Stomach (tissue), 9 donors: ENCODE results near the gene IL24. TPM values are rescaled to one million over a fixed set of nuclear protein-coding genes. Genes with fewer than 3 reads are reported as not detected.

Source experiments
- DNase-seq, 2 donors: peaks; one replicate each; pipeline versions ENCODE4 v3.0.0 to v3.0.0-alpha.2; 2013 to 2019
- H3K27ac ChIP-seq, 5 donors: fragments of 200-600 bp in 4 of 5; sonication (generic) in 4 of 5; one replicate each; pipeline ENCODE4 v1.5.1; 2013 to 2019; ENCODE audit warnings: mild to moderate bottlenecking in 1 of 5, moderate library complexity in 1 of 5
- H3K27me3 ChIP-seq, 3 donors: fragments of 200-600 bp; sonication (generic); one replicate each; pipeline ENCODE4 v1.5.1; 2017 to 2019; ENCODE audit warnings: mixed run types in 1 of 3
- H3K36me3 ChIP-seq, 4 donors: fragments of 200-600 bp; sonication (generic); 1 replicate in 3 of 4; 2 replicates in 1 of 4; pipeline ENCODE4 v1.5.1; 2016 to 2019
- H3K4me1 ChIP-seq, 4 donors: fragments of 200-600 bp; sonication (generic); one replicate each; pipeline ENCODE4 v1.5.1; 2016 to 2019
- H3K4me3 ChIP-seq, 4 donors: fragments of 200-600 bp; sonication (generic) in 3 of 4; one replicate each; pipeline ENCODE4 v1.5.1; 2016 to 2019; ENCODE audit warnings: mild to moderate bottlenecking in 1 of 4
- H3K9me3 ChIP-seq, 4 donors: fragments of 200-600 bp; sonication (generic); one replicate each; pipeline ENCODE4 v1.5.1; 2016 to 2019
- EP300 ChIP-seq: sonication (generic); formaldehyde crosslinking; IDR thresholded peaks from one replicate; pipeline ENCODE4 v1.6.1; 2017; ENCODE audit warnings: antibody characterized with exemption
- POLR2A ChIP-seq, 4 donors: fragments of 450-650 bp; IDR thresholded peaks; one replicate each; pipeline ENCODE4 v1.6.1; 2016; ENCODE audit warnings: antibody characterized with exemption in 4 of 4, control low read depth in 2 of 4, mild to moderate bottlenecking in 1 of 4, moderate library complexity in 1 of 4
- POLR2AphosphoS5 ChIP-seq, 3 donors: sonication (generic); formaldehyde crosslinking; IDR thresholded peaks; one replicate each; pipeline ENCODE4 v1.6.1; 2016; ENCODE audit warnings: antibody characterized with exemption in 3 of 3
- WGBS, 5 donors: extraction: QIAGEN DNeasy Blood & Tissue Kit in 3 of 5; methylation state at CpG; one replicate each; pipeline versions ENCODE4 v1.1.5 to v1.1.7; 2013 to 2018; 5-methylcytosine and 5-hydroxymethylcytosine counted together
- intact Hi-C: fragments of 100-400 bp; cut with DNase I; formaldehyde crosslinking; loops from one replicate; pipeline ENCODE4 v1.15.1; 2023; ENCODE audit warnings: low total_unique reads
- polyA plus RNA-seq, 3 donors: library from polyadenylated mRNA; stranded (reverse); fragments of 200-250 nt; gene quantifications; one replicate each; pipeline ENCODE4 v1.2.3, GENCODE V29; 2013
- total RNA-seq, 5 donors: library from RNA; depleted of rRNA; stranded (reverse); fragments of >200 nt; gene quantifications; one replicate each; pipeline versions ENCODE4 v1.1.0 to v1.2.3, GENCODE V29; 2014 to 2016
- TF ChIP-seq, protein P1 (sequence below), 7 experiments: fragments of 450-650 bp in 4 of 7; fragments of 200-600 bp in 3 of 7; sonication (generic) in 3 of 7; IDR thresholded peaks; one replicate each; pipeline ENCODE4 v1.5.1; 2016 to 2019; ENCODE audit warnings: antibody characterized with exemption in 7 of 7, control low read depth in 2 of 7, mild to moderate bottlenecking in 1 of 7
- donor health status: healthy with polysubstance abuse.
- donor health status: Bipolar disorder and iron deficiency.
- donor health status: healthy.

Gene IL24
- total and polyA plus RNA-seq, 8 donors, result 1.00 TPM; not detected in 7

DNA sequence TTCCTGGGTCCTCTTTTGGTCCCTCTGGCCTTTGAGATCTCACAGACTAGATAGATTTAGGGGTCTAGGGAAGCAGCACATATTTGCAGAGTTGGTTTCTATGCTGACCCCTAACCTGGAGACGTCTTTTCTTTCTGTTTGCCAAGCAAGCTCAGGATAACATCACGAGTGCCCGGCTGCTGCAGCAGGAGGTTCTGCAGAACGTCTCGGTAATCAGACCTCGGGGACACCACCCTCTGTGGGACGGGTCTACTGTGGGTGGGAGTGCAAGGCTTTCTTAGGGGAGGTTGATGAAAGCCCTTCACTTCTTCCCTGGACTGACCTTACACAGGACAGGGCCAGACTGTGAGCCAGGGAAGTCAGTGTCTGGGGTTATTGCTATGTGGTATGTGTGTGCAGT lies 2.9 kb downstream of the IL24 start:
- intact Hi-C loops, result loop anchor here (10.0 kb wide), 1 partner anchor 165 kb away; no protein-coding TSS in a partner anchor
- peaks cover 5 to 16% (median 8%) of the 10 kb centered on the region in 4 donors for H3K4me1 ChIP-seq
- 67 to 78% (median 73%) methylated on average over 7 of the region's 7 CpGs for WGBS, 5 donors

GRCh38 chr1:206901944-206902343 lies 4.7 kb downstream of the IL24 start:
- no peaks in the 10 kb centered on the region for H3K4me1 ChIP-seq
- H3K27me3 ChIP-seq, result peaks cover 0 to 8% (median 0%) of the 10 kb centered on the region in 3 donors

More for the DNA sequence above, 2.9 kb downstream of the IL24 start:
- Histone ChIP-seq H3K9me3 (no peaks in the 10 kb centered on the region), H3K4me3 (no peak overlapping the region), H3K27me3 (peaks cover 0 to 8% (median 0%) of the 10 kb centered on the region in 3 donors), H3K36me3 (no peaks in the 10 kb centered on the region), H3K27ac (no peak overlapping the region)
- TF ChIP-seq POLR2AphosphoS5 (IDR thresholded peaks at IDR 0.05) (no peak), EP300 (no peak), POLR2A (IDR thresholded peaks at IDR 0.05) (no peak)
- TF ChIP-seq, protein P1, sequence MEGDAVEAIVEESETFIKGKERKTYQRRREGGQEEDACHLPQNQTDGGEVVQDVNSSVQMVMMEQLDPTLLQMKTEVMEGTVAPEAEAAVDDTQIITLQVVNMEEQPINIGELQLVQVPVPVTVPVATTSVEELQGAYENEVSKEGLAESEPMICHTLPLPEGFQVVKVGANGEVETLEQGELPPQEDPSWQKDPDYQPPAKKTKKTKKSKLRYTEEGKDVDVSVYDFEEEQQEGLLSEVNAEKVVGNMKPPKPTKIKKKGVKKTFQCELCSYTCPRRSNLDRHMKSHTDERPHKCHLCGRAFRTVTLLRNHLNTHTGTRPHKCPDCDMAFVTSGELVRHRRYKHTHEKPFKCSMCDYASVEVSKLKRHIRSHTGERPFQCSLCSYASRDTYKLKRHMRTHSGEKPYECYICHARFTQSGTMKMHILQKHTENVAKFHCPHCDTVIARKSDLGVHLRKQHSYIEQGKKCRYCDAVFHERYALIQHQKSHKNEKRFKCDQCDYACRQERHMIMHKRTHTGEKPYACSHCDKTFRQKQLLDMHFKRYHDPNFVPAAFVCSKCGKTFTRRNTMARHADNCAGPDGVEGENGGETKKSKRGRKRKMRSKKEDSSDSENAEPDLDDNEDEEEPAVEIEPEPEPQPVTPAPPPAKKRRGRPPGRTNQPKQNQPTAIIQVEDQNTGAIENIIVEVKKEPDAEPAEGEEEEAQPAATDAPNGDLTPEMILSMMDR (IDR thresholded peaks at IDR 0.05), result no peak
- no peak for DNase-seq

DNA sequence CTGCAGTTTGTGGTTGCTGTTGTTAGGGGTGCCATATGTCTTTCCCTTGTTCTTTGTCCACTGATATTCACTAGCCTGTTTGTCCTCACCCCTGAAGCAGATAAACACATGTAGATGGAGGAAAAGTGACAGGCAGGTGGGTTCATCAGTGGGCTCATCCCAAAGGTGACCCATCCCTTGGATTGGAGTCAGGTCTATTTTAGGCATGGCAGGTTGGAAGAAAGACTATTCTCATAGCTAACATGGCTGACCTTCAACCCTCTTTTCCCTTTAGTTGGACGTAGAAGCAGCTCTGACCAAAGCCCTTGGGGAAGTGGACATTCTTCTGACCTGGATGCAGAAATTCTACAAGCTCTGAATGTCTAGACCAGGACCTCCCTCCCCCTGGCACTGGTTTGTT lies 5.5 kb downstream of the IL24 start:
- H3K4me3 ChIP-seq, result no peak overlapping the region
- H3K36me3 ChIP-seq, result no peaks in the 10 kb centered on the region
- 57 to 89% (median 79%) methylated on average over 1 of the region's 1 CpG for WGBS, 5 donors
- H3K9me3 ChIP-seq, result no peaks in the 10 kb centered on the region
- H3K27ac ChIP-seq, result no peak overlapping the region
- H3K4me1 ChIP-seq, result no peaks in the 10 kb centered on the region
- H3K27me3 ChIP-seq, result peaks cover 0 to 8% (median 0%) of the 10 kb centered on the region in 3 donors
- no peak for DNase-seq
- TF ChIP-seq EP300 (no peak), POLR2AphosphoS5 (IDR thresholded peaks at IDR 0.05) (no peak), POLR2A (IDR thresholded peaks at IDR 0.05) (no peak)
- TF ChIP-seq, protein P1 (IDR thresholded peaks at IDR 0.05), result no peak
- intact Hi-C loops, result loop anchor here (10.0 kb wide), 1 partner anchor 168 kb away; no protein-coding TSS in a partner anchor

More at GRCh38 chr1:206901944-206902343, 4.7 kb downstream of the IL24 start:
- H3K36me3 ChIP-seq, result no peaks in the 10 kb centered on the region
- TF ChIP-seq POLR2AphosphoS5 (IDR thresholded peaks at IDR 0.05), result no peak
- TF ChIP-seq, protein P1 (IDR thresholded peaks at IDR 0.05), result no peak
- TF ChIP-seq POLR2A (IDR thresholded peaks at IDR 0.05), result no peak
- TF ChIP-seq EP300, result no peak
- no peak for DNase-seq
- H3K9me3 ChIP-seq, result no peaks in the 10 kb centered on the region
- H3K27ac ChIP-seq, result no peak overlapping the region
- no peak overlapping the region for H3K4me3 ChIP-seq
- intact Hi-C loops, result loop anchor here (10.0 kb wide), 1 partner anchor 167 kb away; no protein-coding TSS in a partner anchor
- WGBS, 5 donors, result 86 to 95% (median 91%) methylated on average over 6 of the region's 6 CpGs

- DNase-seq, result no peak
- 70 to 93% (median 87%) methylated on average over 2 of the region's 2 CpGs for WGBS, 5 donors
- peaks cover 0 to 17% (median 0%) of the 10 kb centered on the region in 3 donors for H3K27me3 ChIP-seq
- peaks cover 0 to 4% (median 2%) of the 10 kb centered on the region in 4 donors for H3K4me1 ChIP-seq
- H3K9me3 ChIP-seq, result no peaks in the 10 kb centered on the region
- H3K27ac ChIP-seq, result no peak overlapping the region
- H3K36me3 ChIP-seq, result no peaks in the 10 kb centered on the region
- intact Hi-C loops, result loop anchor here (10.0 kb wide), 1 partner anchor 169 kb away; no protein-coding TSS in a partner anchor
- TF ChIP-seq POLR2AphosphoS5 (IDR thresholded peaks at IDR 0.05), result no peak
- TF ChIP-seq, protein P1 (IDR thresholded peaks at IDR 0.05), result no peak
- no peak for TF ChIP-seq EP300
- no peak for TF ChIP-seq POLR2A (IDR thresholded peaks at IDR 0.05)
- no peak overlapping the region for H3K4me3 ChIP-seq
Observed at GRCh38 chr1:206903687-206904086, 6.4 kb downstream of the IL24 start.
